ENCODE measurements around the gene LLGL2.

DNA sequence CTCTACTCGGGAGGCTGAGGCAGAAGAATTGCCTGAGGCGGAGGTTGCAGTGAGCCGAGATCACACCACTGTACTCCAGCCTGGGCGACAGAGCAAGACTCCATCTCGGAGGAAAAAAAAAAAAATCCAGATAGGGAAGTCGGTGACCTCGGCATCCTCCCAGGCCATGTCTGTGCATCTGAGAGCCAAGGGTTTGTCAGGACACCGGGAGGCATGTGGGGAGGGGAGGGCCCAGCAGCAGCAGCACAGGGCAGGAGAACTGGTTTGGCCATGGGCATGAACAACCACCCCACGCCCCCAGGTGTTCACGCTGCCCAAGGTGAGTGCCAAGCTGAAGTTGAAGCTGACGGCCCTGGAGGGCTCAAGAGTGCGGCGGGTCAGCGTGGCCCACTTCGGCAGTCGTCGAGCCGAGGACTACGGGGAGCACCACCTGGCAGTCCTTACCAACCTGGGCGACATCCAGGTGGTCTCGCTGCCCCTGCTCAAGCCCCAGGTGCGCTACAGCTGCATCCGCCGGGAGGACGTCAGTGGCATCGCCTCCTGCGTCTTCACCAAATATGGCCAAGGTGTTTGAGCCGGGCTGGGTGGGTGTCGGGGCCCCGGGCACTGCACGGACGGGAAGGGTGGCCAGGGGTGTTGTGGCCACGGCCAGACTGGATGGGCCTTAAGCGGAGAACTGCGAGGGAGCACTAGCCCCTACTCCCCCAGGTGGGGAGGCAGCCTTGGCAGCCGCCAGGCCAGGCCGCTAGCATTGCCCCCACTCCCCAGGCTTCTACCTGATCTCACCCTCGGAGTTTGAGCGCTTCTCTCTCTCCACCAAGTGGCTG is 47.4 kb downstream of the LLGL2 start:
- no peak for TF ChIP-seq POLR2A (IDR thresholded peaks at IDR 0.05)
- TF ChIP-seq CTCF (IDR thresholded peaks at IDR 0.05): no peak

Measured in esophagus squamous epithelium (tissue), 4 donors.